M059J (cell line): ENCODE results near the gene ZNF592. TPM values are rescaled to one million over a fixed set of nuclear protein-coding genes. Genes with fewer than 3 reads are reported as not detected.
A peak's percentile ranks its signal among the peaks of the same experiment; 100 is the strongest.

Source experiments
- DNase-seq: peaks from one replicate; pipeline ENCODE4 v3.0.0-alpha.2; 2012; ENCODE audit warnings: low read depth
- total RNA-seq: library from RNA; depleted of rRNA; stranded (reverse); fragments of >200 nt; shearing (Covaris generic); gene quantifications from 2 replicates; pipeline ENCODE4 v1.2.3, GENCODE V29; 2014; rRNA removed

Gene ZNF592, protein sequence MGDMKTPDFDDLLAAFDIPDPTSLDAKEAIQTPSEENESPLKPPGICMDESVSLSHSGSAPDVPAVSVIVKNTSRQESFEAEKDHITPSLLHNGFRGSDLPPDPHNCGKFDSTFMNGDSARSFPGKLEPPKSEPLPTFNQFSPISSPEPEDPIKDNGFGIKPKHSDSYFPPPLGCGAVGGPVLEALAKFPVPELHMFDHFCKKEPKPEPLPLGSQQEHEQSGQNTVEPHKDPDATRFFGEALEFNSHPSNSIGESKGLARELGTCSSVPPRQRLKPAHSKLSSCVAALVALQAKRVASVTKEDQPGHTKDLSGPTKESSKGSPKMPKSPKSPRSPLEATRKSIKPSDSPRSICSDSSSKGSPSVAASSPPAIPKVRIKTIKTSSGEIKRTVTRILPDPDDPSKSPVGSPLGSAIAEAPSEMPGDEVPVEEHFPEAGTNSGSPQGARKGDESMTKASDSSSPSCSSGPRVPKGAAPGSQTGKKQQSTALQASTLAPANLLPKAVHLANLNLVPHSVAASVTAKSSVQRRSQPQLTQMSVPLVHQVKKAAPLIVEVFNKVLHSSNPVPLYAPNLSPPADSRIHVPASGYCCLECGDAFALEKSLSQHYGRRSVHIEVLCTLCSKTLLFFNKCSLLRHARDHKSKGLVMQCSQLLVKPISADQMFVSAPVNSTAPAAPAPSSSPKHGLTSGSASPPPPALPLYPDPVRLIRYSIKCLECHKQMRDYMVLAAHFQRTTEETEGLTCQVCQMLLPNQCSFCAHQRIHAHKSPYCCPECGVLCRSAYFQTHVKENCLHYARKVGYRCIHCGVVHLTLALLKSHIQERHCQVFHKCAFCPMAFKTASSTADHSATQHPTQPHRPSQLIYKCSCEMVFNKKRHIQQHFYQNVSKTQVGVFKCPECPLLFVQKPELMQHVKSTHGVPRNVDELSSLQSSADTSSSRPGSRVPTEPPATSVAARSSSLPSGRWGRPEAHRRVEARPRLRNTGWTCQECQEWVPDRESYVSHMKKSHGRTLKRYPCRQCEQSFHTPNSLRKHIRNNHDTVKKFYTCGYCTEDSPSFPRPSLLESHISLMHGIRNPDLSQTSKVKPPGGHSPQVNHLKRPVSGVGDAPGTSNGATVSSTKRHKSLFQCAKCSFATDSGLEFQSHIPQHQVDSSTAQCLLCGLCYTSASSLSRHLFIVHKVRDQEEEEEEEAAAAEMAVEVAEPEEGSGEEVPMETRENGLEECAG (N-terminal part only)
- total RNA-seq, result 6.2 and 13.1 TPM in 2 replicates

DNA sequence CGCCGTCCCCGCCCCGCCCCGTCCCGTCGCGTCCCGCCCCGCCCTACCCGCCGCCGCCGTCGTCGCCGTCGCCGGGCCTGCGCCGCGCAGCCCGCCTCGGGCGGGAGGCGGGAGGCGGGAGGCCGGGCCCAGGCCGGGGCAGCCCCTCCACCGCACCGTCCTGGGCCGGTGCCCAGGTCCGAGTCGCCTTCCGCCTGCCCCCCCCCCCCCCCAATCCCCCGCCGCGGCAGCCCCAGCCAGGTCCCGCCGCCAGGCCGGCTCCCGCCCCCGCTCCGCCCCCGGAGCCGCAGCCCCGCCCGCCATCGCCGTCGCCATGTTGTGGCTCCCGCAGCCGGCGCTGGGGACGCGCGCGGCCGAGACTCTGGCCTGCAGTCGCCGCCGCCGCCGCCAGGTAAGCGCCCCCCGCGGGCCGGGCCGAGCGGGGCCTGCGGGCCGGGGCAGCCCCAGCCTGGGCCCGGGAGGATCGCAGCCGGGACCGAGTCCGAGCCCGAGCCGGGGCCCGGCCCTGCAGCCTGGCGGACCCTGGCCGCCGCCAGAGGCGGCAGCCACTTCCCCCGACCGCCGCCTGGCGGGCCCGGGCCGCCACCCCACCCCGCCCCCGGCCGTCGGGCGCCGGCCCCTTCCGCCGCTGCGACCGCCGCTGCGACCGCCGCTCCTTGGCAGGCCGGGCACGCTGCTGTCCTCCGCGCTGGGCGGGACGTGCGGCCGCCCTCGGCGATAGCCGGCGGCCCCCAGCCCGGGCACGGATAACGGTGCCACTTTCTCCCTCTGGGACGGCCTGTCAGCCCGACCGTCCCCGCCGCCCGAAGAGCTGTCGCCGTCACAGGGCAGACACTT, at the start of gene ZNF592:
ZNF592 (plus strand) TSS at position 319 of the 837 bp plus-strand sequence. CDS start 34,084 bp downstream, outside the sequence.
- peak; percentile 76 for DNase-seq

DNA sequence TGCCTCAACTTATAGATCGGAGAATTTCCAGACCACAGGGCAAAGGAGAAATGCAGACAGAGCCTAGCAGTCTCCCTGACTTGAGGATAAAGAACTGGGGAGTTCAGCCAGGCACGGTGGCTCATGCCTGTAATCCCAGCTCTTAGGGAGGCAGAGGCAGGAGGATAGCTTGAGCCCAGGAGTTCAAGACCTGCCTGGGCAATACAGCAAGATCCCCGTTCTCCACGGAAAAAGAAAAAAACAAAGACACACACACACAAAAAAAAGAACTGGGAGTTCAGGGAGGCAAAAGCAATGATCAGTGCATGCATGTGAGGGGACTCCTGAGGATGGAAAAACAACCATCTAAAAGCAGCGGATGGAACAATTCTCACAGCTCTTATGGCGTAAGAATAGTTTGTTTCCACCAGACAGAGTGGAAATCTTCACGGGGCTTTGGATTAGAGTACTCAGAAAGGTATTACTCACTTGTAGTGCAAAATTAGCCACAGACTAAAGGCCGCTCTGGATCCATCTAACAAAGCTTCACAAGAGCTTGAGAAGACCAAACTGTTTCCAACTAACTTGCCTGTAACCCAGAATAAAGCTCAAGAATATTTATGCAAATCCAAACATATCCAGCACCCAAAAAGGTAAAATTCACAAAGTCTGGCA, 48.7 kb upstream of the ZNF592 start:
- DNase-seq, result no peak

DNA sequence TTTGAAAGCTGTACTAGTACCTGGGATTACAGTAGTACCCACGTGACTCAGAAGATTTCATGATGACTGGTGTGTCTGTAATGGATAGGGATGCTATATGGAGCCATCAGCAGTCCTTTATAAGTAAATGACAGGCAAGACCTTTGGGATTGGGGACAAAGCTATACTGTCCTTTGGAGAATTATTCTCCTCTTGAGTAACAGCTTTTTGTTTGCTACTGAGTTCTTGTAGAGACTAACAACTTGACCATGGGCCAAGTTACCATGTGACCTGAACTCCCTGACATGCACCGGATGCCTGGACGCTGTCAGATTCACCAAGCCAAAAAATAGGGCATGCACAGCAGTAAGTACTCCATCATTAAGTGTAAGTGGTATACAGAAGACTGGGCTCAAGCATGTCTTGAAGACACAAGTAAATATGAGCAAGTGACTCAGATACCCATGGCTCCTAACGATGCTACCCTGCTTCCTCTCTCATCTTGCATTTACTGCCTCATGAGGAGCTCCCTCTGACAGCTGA, 45.4 kb upstream of the ZNF592 start:
- DNase-seq, result no peak

DNA sequence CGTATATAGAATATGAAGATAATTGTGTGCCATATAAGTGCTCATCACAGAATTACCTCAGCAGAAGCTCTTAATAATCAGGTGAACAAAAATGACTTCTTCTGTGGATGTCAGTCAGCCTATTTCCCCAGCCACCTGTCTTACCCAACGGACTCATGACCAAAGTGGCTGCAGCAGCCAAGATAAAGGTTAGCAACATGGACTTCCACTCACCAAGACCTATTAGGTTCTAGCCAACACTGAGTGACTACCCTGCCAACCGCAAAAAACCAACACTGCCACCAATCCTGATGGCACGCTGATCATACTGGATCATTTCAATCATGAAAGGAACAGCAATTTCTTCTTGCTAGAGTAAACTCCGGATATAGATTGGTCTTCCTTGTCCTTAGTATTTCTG, 44.6 kb upstream of the ZNF592 start:
- DNase-seq, result no peak

DNA sequence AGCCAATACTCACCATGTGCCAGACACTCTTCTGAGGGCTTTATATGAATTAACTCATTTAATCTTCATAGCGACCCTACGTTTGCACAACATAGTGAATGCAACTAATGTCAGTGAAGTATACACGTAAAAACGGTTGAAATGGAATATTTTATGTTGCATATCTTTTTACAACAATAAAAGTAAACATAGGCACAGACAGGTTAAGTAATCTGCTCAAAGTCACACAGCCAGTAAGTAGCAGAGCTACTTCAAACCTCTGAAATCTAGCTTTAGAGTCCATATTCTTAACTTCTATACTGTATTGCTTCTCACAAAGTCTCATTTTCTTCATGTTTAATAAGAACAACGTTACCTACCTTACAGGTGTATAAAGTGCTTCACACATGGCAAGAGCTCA, 34.0 kb upstream of the ZNF592 start:
- no peak for DNase-seq

DNA sequence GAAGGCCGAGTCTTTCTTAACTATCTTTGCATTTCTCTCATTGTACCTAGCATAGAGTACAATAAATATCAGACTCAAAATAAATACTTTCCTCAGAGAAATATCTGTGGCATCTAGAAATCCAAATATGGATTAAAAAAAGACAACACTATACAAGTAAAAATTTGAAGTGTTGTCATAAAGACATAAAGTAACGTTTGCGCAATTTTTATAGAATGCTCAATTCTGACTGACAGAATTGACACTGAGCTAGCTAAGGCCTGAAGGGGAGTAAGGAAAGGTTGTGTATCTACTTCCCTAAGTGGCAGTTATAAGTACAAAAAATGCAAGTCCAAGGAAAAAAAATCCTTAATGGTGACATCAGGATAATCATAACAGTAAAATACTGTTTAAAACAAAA, 33.6 kb upstream of the ZNF592 start:
- DNase-seq, result no peak

DNA sequence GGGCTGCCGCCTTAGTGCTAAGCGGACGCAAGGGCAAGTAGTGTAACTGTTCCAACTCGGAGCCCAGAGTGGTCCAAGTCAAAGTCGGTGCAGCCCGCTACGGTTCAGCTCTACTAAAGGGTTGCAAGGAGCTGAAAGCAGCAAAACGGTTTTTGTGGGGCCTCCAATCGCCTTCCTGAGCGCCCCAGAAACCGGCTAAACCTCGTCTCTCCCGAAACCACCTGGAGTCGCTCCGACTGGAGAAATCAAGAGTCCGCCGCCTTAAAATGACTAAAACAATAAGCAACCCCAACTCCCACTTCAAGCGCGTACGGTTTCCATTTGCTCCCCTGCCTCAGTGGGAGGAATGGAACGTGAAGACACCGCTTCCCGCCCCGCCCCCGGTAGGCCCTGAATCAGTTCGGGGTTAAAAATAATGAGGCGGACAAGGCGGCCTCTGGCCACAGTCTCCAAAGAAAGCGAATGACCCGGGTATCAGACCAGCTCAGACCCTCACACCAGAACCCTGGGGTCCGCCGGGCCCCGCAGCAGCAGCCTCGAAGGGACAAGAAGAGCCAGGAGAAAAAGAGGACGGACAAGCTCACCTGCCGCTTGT, 32.9 kb upstream of the ZNF592 start:
- DNase-seq, result peak; percentile 36

DNA sequence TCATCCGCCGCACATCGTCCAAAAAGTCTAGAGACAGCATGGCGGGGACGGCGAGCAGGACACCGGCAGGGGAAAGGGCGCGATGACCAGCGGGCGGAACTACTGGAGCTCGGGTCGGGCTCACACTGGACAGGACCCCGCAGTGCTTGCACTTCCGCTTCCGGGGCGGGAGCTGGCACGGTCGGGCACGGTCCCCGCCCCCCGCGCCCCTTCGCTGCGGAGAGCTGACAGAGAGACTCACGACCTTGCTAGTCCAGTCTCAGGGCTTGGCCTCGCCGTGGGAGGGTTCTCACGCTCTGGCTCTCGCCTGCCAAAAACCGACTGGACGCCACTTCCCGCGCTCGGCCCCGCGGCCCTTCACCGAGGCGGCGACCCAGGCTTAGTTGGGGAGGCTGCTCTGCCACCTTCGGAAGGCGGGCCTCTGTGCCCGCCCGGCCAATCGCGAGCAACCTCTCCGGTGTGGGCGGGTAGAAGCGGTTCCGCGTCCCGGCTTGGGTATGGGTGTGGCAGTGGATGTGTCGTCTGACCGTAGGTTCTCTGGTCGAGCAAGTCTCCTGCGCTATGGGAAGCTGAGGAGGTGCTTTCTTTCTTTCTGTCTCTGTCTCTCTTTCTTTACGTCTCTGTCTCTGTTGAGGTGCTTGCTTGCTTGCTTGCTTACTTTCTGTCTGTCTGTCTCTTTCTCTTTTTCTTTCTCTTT, 32.2 kb upstream of the ZNF592 start, which contains the start of gene SEC11A:
SEC11A (minus strand) TSS at position 104 of the 697 bp plus-strand sequence; CDS start at position 40, 64 bp downstream.
- DNase-seq, result peak; percentile 94

DNA sequence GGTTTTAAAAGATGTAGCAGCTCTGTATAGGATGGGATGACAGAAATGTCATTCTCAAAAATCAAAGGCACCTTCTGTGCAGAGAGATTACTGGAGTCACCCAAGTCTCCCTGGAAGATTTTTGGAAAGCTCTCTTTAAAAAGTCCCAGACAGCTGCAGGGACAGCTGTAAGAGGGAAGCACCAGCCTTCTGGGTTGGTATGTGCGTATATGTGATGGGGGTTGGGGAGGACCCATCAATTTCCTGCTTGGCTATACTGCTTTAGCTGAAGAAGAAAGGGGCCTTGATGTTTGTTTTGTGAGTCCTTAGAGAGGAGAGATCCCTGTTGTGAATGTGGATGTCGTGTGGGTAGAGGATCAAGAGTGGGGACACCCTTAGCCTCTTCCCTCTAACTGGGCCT, 27.0 kb upstream of the ZNF592 start:
- no peak for DNase-seq

DNA sequence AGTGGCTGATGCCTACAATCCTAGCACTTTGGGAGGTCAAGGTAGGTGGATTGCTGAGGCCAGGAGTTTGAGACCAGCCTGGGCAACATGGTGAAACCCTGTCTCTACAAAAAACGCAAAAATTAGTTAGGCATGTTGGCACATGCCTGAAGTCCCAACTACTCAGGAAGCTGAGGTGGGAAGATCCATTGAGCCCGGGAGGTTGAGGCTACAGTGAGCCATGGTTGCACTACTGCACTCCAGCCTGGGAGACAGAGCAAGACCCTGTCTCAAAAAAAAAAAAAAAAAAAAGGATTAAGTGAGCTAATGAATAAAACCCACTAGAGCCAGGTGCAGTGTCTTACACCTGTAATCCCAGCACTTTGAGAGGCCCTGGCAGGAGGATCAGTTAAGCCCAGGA, 25.8 kb upstream of the ZNF592 start:
- DNase-seq, result no peak

DNA sequence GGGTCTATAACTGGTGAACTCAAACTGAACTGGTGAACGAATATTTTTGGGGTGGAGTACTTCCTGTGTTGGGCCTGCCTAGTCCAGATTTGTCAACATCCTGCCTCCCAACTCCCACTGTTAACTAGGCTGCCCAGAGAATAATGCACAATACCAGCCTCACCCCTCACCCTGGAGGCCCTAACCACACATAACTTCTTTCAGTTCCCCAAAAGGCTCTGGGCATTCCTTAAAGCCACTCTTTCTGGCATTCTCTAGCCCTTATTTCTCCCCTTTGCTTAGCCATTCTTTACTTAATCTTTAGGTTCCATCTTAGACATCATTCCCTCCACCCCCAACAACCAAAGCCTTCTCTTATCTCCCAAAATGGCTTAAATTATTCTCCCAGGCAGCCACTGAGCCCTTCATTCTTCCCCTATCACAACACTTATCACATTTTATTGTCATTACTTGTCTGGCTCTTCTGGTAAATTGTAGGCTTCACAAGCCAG, 23.3 kb upstream of the ZNF592 start:
- peak; percentile 63 for DNase-seq

DNA sequence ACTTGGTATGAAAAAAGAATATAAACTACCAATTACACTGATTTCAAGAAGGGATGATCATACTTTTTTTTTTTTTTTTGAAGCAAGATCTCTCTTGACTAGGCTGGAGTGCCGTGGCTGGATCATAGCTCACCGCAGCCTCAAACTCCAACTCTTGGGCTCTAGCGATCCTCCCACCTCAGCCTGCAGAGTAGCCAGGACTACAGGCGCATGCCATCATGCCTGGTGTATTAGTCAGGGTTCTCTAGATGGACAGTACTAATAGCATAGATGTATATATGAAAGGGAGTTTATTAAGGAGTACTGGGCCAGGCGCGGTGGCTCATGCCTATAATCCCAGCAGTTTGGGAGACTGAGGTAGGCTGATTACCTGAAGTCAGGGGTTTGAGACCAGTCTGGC, 21.0 kb upstream of the ZNF592 start:
- DNase-seq, result peak; percentile 32

DNA sequence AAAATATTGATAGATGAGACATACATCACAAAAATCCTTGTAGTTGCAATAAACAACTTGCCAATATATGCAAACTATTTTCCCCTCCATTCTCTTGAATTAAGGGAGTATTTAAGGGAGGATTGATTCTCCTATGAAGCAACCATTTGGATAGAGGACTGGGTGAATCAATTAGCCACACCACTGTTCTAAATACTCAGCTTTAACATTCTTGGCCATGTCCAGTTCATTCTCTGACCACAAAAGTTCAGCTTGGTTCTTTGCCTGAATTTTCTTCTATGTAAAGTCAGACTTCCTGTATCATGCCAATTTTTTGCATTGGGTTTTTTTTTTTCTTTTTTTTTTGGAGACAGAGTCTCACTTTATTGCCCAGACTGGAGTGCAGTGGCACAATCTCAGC, 16.6 kb upstream of the ZNF592 start:
- DNase-seq, result peak; percentile 83

DNA sequence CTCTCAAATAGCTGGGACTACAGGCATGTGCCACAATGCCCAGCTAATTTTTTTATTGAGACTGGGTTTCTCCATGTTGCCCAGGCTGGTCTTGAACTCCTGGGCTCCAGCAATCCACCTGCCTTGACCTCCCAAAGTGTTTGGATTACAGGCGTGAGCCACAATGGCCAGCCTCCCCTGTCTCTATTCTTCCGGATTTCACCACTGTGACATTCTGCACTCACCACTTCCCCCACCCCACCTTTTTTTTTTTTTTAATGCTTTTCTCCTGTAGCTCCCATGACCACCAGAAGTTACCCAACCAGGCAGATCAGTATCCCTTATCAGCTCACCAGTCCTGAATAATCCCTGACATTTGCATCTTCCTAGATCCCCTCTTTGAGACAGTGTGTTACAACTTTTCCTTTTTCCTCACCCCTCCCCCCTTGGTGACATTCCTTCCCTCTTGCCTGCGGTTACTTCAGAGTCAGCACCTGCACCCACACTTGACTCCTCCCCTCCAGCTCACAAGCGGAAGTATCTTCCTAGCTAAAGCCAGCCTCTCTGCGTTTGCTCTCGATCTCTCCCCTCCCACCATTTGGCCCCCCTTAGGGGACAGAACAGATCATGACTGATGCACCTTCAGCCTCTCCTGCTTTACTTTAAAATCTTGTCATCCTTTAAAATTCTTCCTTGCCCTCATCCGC, 13.5 kb upstream of the ZNF592 start:
- DNase-seq, result peak; percentile 90

DNA sequence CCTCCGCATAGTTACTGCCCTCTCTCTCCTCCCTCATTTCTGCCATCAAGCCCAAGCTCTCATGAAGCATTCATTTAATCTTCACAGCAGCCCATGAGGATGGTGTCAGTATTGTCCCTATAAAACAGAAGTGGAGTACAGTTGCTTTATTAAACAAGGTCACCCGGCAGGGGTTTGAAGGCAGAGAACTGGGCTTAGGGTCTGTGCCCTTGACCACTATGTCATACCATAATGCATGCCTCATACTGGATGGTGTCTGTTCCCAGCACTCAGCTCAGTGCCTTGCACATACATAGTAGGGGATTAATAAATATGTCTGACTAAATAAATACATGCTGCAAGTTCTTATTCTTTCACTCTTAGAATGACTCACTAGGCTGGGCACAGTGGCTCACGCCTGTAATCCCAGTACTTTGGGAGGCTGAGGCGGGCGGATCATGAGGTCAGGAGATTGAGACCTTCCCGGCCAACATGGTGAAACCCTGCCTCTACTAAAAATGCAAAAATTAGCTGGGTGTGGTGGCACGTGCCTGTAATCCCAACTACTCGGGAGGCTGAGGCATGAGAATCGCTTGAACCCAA, 12.8 kb upstream of the ZNF592 start:
- peak; percentile 52 for DNase-seq

DNA sequence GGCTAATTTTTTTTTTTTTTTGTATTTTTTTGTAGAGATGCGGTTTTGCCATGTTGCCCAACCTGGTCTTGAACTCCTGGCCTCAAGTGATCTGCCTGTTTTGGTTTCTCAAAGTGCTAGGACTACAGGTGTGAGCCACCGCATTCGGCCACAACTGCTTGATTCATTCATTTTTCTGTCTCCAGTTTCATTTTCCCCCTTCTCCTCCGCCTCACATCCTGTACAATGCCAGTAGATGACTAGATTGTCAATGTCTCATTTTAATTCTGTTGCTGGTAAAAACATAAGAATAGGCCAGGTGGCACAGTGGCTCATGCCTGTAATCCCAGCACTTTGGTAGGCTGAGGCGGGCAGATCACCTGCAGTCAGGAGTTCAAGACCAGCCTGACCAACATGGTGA, 12.0 kb upstream of the ZNF592 start:
- peak; percentile 26 for DNase-seq

DNA sequence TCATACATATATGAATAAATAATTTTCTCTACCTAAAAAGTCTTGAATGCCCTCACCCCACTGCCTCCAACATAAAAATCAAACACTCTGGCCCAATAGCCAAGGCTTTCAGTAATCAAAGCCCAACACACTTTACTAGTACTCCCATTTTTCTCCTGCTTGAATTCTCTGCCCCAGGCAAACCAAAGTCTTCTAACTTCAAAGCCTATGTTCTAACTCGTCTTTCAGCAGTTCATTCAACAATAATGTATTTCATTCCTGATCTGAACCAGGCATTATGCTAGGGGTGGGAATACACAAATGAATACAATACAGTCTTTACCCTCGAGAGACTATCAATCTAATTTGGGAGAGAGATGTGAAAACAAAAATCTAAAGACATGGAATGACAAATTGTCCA, 11.4 kb upstream of the ZNF592 start:
- no peak for DNase-seq

DNA sequence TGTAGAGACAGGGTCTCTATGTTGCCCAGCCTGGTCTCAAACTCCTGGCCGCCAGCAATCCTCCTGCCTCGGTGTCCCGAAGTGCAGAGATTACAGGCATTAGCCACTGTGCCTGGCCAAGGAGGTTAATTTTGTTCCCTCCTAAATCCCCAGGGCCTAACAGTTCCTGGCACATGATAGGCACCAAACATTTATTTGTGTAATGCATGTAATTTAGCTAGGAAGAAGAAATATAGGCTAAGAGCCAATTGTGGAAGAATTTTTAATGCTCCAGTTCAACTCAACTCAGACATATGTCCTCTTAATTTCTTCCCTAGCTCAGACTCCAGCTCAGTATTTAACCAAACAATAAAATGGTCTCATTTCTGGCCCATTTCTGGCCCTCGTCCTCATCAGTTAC, 7.7 kb upstream of the ZNF592 start:
- no peak for DNase-seq
